Activated naive CD8-positive, alpha-beta T cell treated with anti-CD3 and anti-CD28 coated beads, Interleukin-2, amount 10 ng/mL, durations not matched to agents 7 days and 5 days (primary cell): ENCODE data around the gene LAMP1. TPM values are rescaled to one million over a fixed set of nuclear protein-coding genes. Genes with fewer than 3 reads are reported as not detected.
A peak's percentile ranks its signal among the peaks of the same experiment; 100 is the strongest.
"Not testable (repeated sequence)": the region's sequence is repeated elsewhere in the genome, so short reads cannot be mapped to it uniquely, and the experiment has no call there.

Experiments
- ATAC-seq: fragments of 150-1000 bp; cut with Tn5 transposase; one replicate; pipeline ENCODE4 v1.10.0; 2021; ENCODE audit warnings: low read depth, moderate library complexity
- POLR2A ChIA-PET: fragments of 350-600 bp; sonication (Branson Sonifier 250); formaldehyde crosslinking; loops from one replicate; lab custom pipeline; 2021; ENCODE audit warnings: antibody characterized with exemption; lab: Charles Lee
- DNase-seq: peaks from one replicate; pipeline ENCODE4 v3.0.0; 2021
- H3K27ac Mint-ChIP-seq: one replicate; pipeline ENCODE4 v1.8.0; 2022; ENCODE audit warnings: mild to moderate bottlenecking, mixed read lengths
- H3K27me3 Mint-ChIP-seq: one replicate; pipeline ENCODE4 v1.8.0; 2022; ENCODE audit warnings: mild to moderate bottlenecking, moderate library complexity, mixed read lengths
- H3K36me3 Mint-ChIP-seq: one replicate; pipeline ENCODE4 v1.8.0; 2021; ENCODE audit warnings: mild to moderate bottlenecking, mixed read lengths
- H3K4me1 Mint-ChIP-seq: one replicate; pipeline ENCODE4 v1.8.0; 2021; ENCODE audit warnings: mixed read lengths
- H3K4me3 Mint-ChIP-seq: one replicate; pipeline ENCODE4 v1.8.0; 2022; ENCODE audit warnings: mild to moderate bottlenecking, moderate library complexity, mixed read lengths
- H3K9me3 Mint-ChIP-seq: one replicate; pipeline ENCODE4 v1.8.0; 2021; ENCODE audit warnings: mixed read lengths
- microRNA-seq: library from miRNA; unstranded; fragments of <30 nt; microRNA quantifications from one replicate; pipeline ENCODE4 v1.2.0, GENCODE V29; 2022
- total RNA-seq, 2 experiments: library from RNA; stranded (reverse); gene quantifications; one replicate each; pipeline ENCODE4 v1.2.3, GENCODE V29; 2021

Gene LAMP1
- total RNA-seq, 2 experiments from 2014 or later, result 90.1 to 96.5 TPM

DNA sequence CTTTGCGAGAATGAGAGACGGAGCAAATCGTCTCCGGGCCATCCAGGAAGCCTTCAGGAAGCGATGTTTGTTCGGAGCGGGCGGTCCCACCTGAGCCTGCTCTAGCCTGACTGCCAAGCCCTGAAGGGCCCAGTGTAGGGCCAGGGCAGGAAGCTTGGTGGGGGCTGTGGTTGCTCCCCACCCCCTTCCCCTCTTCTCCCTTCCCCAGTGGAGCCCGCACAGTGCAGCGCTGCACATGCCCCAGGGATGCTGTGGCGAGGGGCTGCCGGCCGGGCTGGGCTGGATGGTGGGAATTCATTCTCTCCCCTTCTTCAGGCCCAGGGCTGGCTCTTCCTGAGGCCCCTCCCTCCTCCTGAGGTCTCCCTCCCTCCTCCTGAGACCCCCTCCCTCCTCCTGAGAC lies 74.0 kb downstream of the LAMP1 start:
- no peaks in the 10 kb centered on the region for H3K4me1 Mint-ChIP-seq
- no peak overlapping the region for H3K27ac Mint-ChIP-seq
- no peaks in the 10 kb centered on the region for H3K9me3 Mint-ChIP-seq
- peak; percentile 52 for ATAC-seq
- DNase-seq, result no peak
- H3K36me3 Mint-ChIP-seq, result no peaks in the 10 kb centered on the region
- H3K4me3 Mint-ChIP-seq, result no peak overlapping the region
- no peaks in the 10 kb centered on the region for H3K27me3 Mint-ChIP-seq
- POLR2A ChIA-PET, result no interaction called here

DNA sequence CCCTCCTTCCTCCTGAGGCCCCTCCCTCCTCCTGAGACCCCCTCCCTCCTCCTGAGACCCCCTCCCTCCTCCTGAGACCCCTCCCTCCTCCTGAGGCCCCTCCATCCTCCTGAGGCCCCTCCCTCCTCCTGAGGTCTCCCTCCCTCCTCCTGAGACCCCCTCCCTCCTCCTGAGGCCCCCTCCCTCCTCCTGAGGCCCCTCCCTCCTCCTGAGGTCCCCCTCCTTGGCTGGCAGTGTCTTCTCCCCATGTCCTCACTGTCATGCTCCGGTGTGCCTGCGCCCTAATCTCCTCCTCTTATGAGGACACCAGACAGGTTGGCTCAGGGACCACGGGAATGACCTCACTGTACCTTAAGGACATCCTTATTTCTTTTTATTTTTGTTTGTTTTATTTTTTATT lies 74.7 kb downstream of the LAMP1 start:
- ATAC-seq, H3K27ac Mint-ChIP-seq, H3K36me3 Mint-ChIP-seq, DNase-seq, H3K4me1 Mint-ChIP-seq, H3K4me3 Mint-ChIP-seq, POLR2A ChIA-PET, H3K27me3 Mint-ChIP-seq, H3K9me3 Mint-ChIP-seq: not testable (repeated sequence)

Small RNA genes lying within 50 kb of the gene (microRNA-seq; reads per million reads assigned to microRNA genes)
- gene MIR8075, result not detected

Other genes starting within 250 kb of the LAMP1 start
- under 1 TPM in 1 of 2 experiments, not detected in 1; 0.31 TPM for gene F7, start 191.4 kb upstream of the LAMP1 start, total RNA-seq
- gene F10, start 174.4 kb upstream of the LAMP1 start, total RNA-seq, result not detected
- gene PROZ, start 138.6 kb upstream of the LAMP1 start, total RNA-seq, result not detected
- 10 to 100 TPM; 59.3 to 60.8 TPM for gene PCID2, start 88.6 kb upstream of the LAMP1 start, total RNA-seq
- 10 to 100 TPM; 66.0 to 66.3 TPM for gene CUL4A, start 87.6 kb upstream of the LAMP1 start, total RNA-seq
- gene GRTP1, start 66.9 kb downstream of the LAMP1 start, total RNA-seq, result not detected
- gene ADPRHL1, start 156.2 kb downstream of the LAMP1 start, total RNA-seq, result 1 to 10 TPM in 1 of 2 experiments, under 1 TPM in 1; 0.82 to 1.0 TPM
- 10 to 100 TPM; 25.4 to 26.3 TPM for gene DCUN1D2, start 193.5 kb downstream of the LAMP1 start, total RNA-seq